T-helper 17 cell (primary cell): Measurements from ENCODE around the gene HRH3. TPM values are rescaled to one million over a fixed set of nuclear protein-coding genes. Genes with fewer than 3 reads are reported as not detected.
A peak's percentile ranks its signal among the peaks of the same experiment; 100 is the strongest.

Source experiments
- ATAC-seq: fragments of 150-1000 bp; cut with Tn5 transposase; 2 replicates; pipeline ENCODE4 v1.10.0; 2021; ENCODE audit warnings: mild to moderate bottlenecking, moderate library complexity
- DNase-seq, 3 donors: peaks; one replicate each; pipeline versions ENCODE4 v3.0.0 to v3.0.0-alpha.2; 2020 to 2021
- H3K9me3 ChIP-seq: one replicate; pipeline ENCODE4 v1.7.0; 2013; ENCODE audit warnings: low read length, mild to moderate bottlenecking; ENCODE audit not compliant: control insufficient read depth, poor library complexity, severe bottlenecking
- H3K27ac Mint-ChIP-seq: one replicate; pipeline ENCODE4 v1.8.0; 2022; ENCODE audit warnings: mild to moderate bottlenecking, moderate library complexity, mixed read lengths
- H3K27me3 Mint-ChIP-seq: one replicate; pipeline ENCODE4 v1.8.0; 2022; ENCODE audit warnings: mixed read lengths
- H3K36me3 Mint-ChIP-seq: one replicate; pipeline ENCODE4 v1.8.0; 2022; ENCODE audit warnings: low read depth, mixed read lengths
- H3K4me1 Mint-ChIP-seq: one replicate; pipeline ENCODE4 v1.8.0; 2022; ENCODE audit warnings: mild to moderate bottlenecking, mixed read lengths
- H3K4me3 Mint-ChIP-seq: one replicate; pipeline ENCODE4 v1.8.0; 2022; ENCODE audit warnings: mild to moderate bottlenecking, moderate library complexity, mixed read lengths
- total RNA-seq, 4 donors: library from RNA in 2 of 4; stranded (reverse) in 2 of 4; gene quantifications; one replicate each; pipeline ENCODE4 v1.2.3 and lab custom pipeline; 2022 to 2026

HRH3 gene
- total RNA-seq, 2 donors from 2014 or later: not detected

GRCh38 chr20:62240020-62240685 is 20.1 kb upstream of the HRH3 start:
- H3K36me3 Mint-ChIP-seq: peaks cover 4% of the 10 kb centered on the region

GRCh38 chr20:62239278-62239879 is 19.3 kb upstream of the HRH3 start:
- peak overlapping the region; percentile 62 for H3K27ac Mint-ChIP-seq
- peaks cover 32% of the 10 kb centered on the region for H3K4me1 Mint-ChIP-seq
- H3K9me3 ChIP-seq: no peaks in the 10 kb centered on the region
- H3K27me3 Mint-ChIP-seq: peaks cover 6% of the 10 kb centered on the region
- no peak for DNase-seq
- H3K36me3 Mint-ChIP-seq: peaks cover 4% of the 10 kb centered on the region
- H3K4me3 Mint-ChIP-seq: peak overlapping the region; percentile 88
- no peak for ATAC-seq

More at GRCh38 chr20:62240020-62240685, 20.1 kb upstream of the HRH3 start:
- no peak for DNase-seq
- Mint-ChIP-seq H3K4me3 (peak overlapping the region; percentile 52), H3K27ac (peak overlapping the region; percentile 62), H3K4me1 (peaks cover 32% of the 10 kb centered on the region), H3K27me3 (no peaks in the 10 kb centered on the region)
- H3K9me3 ChIP-seq: no peaks in the 10 kb centered on the region
- ATAC-seq: no peak

- H3K27me3 Mint-ChIP-seq: peaks cover 6% of the 10 kb centered on the region
- H3K4me1 Mint-ChIP-seq: peaks cover 28% of the 10 kb centered on the region
- H3K4me3 Mint-ChIP-seq: peak overlapping the region; percentile 88
- peak overlapping the region; percentile 62 for H3K27ac Mint-ChIP-seq
- ATAC-seq: no peak
- DNase-seq: no peak
- H3K9me3 ChIP-seq: no peaks in the 10 kb centered on the region
- H3K36me3 Mint-ChIP-seq: peaks cover 4% of the 10 kb centered on the region
These were observed 18.6 kb upstream of the HRH3 start for GRCh38 chr20:62238569-62239277.

GRCh38 chr20:62237801-62238568 is 17.9 kb upstream of the HRH3 start, which contains the start of gene OSBPL2:
OSBPL2 (plus strand) TSS chr20:62238521; CDS start chr20:62256185, 17,664 bp downstream.
- Mint-ChIP-seq H3K4me3 (peak within 1 kb of the TSS; percentile 88), H3K27me3 (peaks cover 6% of the 10 kb centered on the region), H3K27ac (peak within 1 kb of the TSS; percentile 89), H3K4me1 (peaks cover 28% of the 10 kb centered on the region), H3K36me3 (peaks cover 4% of the 10 kb centered on the region)
- DNase-seq (peak; percentile 100), ATAC-seq (peak; percentile 98)
- H3K9me3 ChIP-seq: no peaks in the 10 kb centered on the region

GRCh38 chr20:62237514-62237800 is 17.4 kb upstream of the HRH3 start:
- H3K9me3 ChIP-seq: no peaks in the 10 kb centered on the region
- no peak for DNase-seq
- peaks cover 26% of the 10 kb centered on the region for H3K4me1 Mint-ChIP-seq
- peaks cover 2% of the 10 kb centered on the region for H3K36me3 Mint-ChIP-seq
- peak overlapping the region; percentile 89 for H3K27ac Mint-ChIP-seq
- peak overlapping the region; percentile 84 for H3K4me3 Mint-ChIP-seq
- no peak for ATAC-seq
- peaks cover 6% of the 10 kb centered on the region for H3K27me3 Mint-ChIP-seq

- peaks cover 2% of the 10 kb centered on the region for H3K36me3 Mint-ChIP-seq
These were observed 16.9 kb upstream of the HRH3 start for GRCh38 chr20:62236766-62237513.

GRCh38 chr20:62236200-62236599 is 16.1 kb upstream of the HRH3 start:
- no peak for DNase-seq
- no peak for ATAC-seq
- H3K27me3 Mint-ChIP-seq: peaks cover 6% of the 10 kb centered on the region
- H3K36me3 Mint-ChIP-seq: peaks cover 2% of the 10 kb centered on the region
- peaks cover 20% of the 10 kb centered on the region for H3K4me1 Mint-ChIP-seq
- peak overlapping the region; percentile 44 for H3K4me3 Mint-ChIP-seq
- no peak overlapping the region for H3K27ac Mint-ChIP-seq
- no peaks in the 10 kb centered on the region for H3K9me3 ChIP-seq

More at GRCh38 chr20:62236766-62237513, 16.9 kb upstream of the HRH3 start:
- DNase-seq (no peak), ATAC-seq (no peak)
- Mint-ChIP-seq H3K4me3 (no peak overlapping the region), H3K4me1 (peaks cover 24% of the 10 kb centered on the region), H3K27me3 (peaks cover 6% of the 10 kb centered on the region), H3K27ac (peak overlapping the region; percentile 89)
- no peaks in the 10 kb centered on the region for H3K9me3 ChIP-seq

- H3K27me3 Mint-ChIP-seq: peaks cover 6% of the 10 kb centered on the region
- DNase-seq: no peak
- H3K9me3 ChIP-seq: no peaks in the 10 kb centered on the region
- ATAC-seq: no peak
- H3K36me3 Mint-ChIP-seq: peaks cover 2% of the 10 kb centered on the region
- H3K4me1 Mint-ChIP-seq: peaks cover 20% of the 10 kb centered on the region
- no peak overlapping the region for H3K27ac Mint-ChIP-seq
- H3K4me3 Mint-ChIP-seq: peak overlapping the region; percentile 44
These were observed 15.7 kb upstream of the HRH3 start for GRCh38 chr20:62235777-62236157.

- no peaks in the 10 kb centered on the region for H3K9me3 ChIP-seq
- no peak for DNase-seq
- Mint-ChIP-seq H3K4me3 (no peak overlapping the region), H3K27ac (no peak overlapping the region), H3K4me1 (peaks cover 19% of the 10 kb centered on the region), H3K36me3 (peaks cover 2% of the 10 kb centered on the region), H3K27me3 (peaks cover 6% of the 10 kb centered on the region)
- ATAC-seq: no peak
These were observed 15.1 kb upstream of the HRH3 start for GRCh38 chr20:62235001-62235776.

- no peaks in the 10 kb centered on the region for H3K9me3 ChIP-seq
- DNase-seq: no peak
- Mint-ChIP-seq H3K4me1 (peaks cover 12% of the 10 kb centered on the region), H3K27ac (no peak overlapping the region), H3K4me3 (no peak overlapping the region), H3K27me3 (peaks cover 6% of the 10 kb centered on the region), H3K36me3 (peaks cover 2% of the 10 kb centered on the region)
- ATAC-seq: no peak
These were observed 14.3 kb upstream of the HRH3 start for GRCh38 chr20:62234339-62234738.

- Mint-ChIP-seq H3K36me3 (peaks cover 2% of the 10 kb centered on the region), H3K4me1 (peaks cover 9% of the 10 kb centered on the region), H3K27me3 (peaks cover 6% of the 10 kb centered on the region), H3K27ac (no peak overlapping the region), H3K4me3 (no peak overlapping the region)
- H3K9me3 ChIP-seq: no peaks in the 10 kb centered on the region
- ATAC-seq (no peak), DNase-seq (no peak)
These were observed 13.6 kb upstream of the HRH3 start for GRCh38 chr20:62233684-62234083.
